ENCODE data around the gene TLX2. TPM values are rescaled to one million over a fixed set of nuclear protein-coding genes. Genes with fewer than 3 reads are reported as not detected.

TLX2 gene
- total and polyA plus RNA-seq, 2 of the 4 experiments (the other 2 are of a cell fraction), result not detected

- peaks cover 15% of the 10 kb centered on the region for H3K27me3 ChIP-seq (ENCODE audit: control insufficient read depth, insufficient read depth, low read length)
- peaks cover 13% of the 10 kb centered on the region for H4K20me1 ChIP-seq (ENCODE audit: insufficient read depth, low read length)
- no peak within 1 kb of the TSS for H4K5ac ChIP-seq (ENCODE audit: low read depth, low read length)
- 96% methylated on average over 3 of the region's 11 CpGs; no CpG with 5 or more reads in 1 of the 2 experiments for WGBS, 2 experiments (ENCODE audit: extremely low coverage in 2 of 2, insufficient read length in 1 of 2)
- peaks cover 27% of the 10 kb centered on the region for H3K36me3 ChIP-seq (ENCODE audit: control insufficient read depth, insufficient read depth, low read length)
- H4K8ac ChIP-seq (ENCODE audit: low read depth in 2 of 2, low read length in 2 of 2), result no peak within 1 kb of the TSS
- BruUV-seq (replicated peaks), result no TSS peak
- no peak within 1 kb of the TSS for H2BK5ac ChIP-seq (ENCODE audit: low read depth, low read length, poor library complexity, severe bottlenecking)
- no peak for ATAC-seq (ENCODE audit: low read depth)
- no peak within 1 kb of the TSS for H3K56ac ChIP-seq (ENCODE audit: extremely low read depth, insufficient read depth, low read length)
- H3K9me3 ChIP-seq (ENCODE audit: control insufficient read depth, insufficient read depth, low read length), result no peaks in the 10 kb centered on the region
- dilution Hi-C loops (cut with HindIII; ENCODE audit: low sequenced_read_pairs, unreplicated experiment) (no loop called here), in situ Hi-C loops (cut with MboI; ENCODE audit: low sequenced_read_pairs) (no loop called here), intact Hi-C loops (cut with micrococcal nuclease) (no loop called here)
- H2BK20ac ChIP-seq (ENCODE audit: low read depth, low read length), result no peak within 1 kb of the TSS
- no peak within 1 kb of the TSS for H3K27ac ChIP-seq (ENCODE audit: insufficient read depth, low read length)
- no peak within 1 kb of the TSS for H3K4ac ChIP-seq (ENCODE audit: low read depth, low read length)
- no peak within 1 kb of the TSS for H2BK120ac ChIP-seq (ENCODE audit: low read depth, low read length)
- ChIA-PET CTCF (no interaction called here), POLR2A (ENCODE audit: unreplicated experiment) (interaction anchor here (0.6 kb wide), 1 partner anchor 523 kb away, joined by 3 read pairs; no protein-coding TSS in a partner anchor)
- H3K4me3 ChIP-seq (ENCODE audit: insufficient read depth, low read depth, low read length), result no peak within 1 kb of the TSS
- H2BK15ac ChIP-seq (ENCODE audit: low read depth, low read length), result no peak within 1 kb of the TSS
- H3K9ac ChIP-seq (ENCODE audit: low read depth, low read length), result no peak within 1 kb of the TSS
- H3K9me1 ChIP-seq (ENCODE audit: insufficient read depth, low read length), result peaks cover 14% of the 10 kb centered on the region
- peaks cover 9% of the 10 kb centered on the region for H3K4me1 ChIP-seq (ENCODE audit: control insufficient read depth, insufficient read depth, low read length)
- H3K4me2 ChIP-seq (ENCODE audit: low read depth, low read length), result no peak within 1 kb of the TSS
- peak within 1 kb of the TSS; percentile 71 for H2AK9ac ChIP-seq (replicated peaks; ENCODE audit: low read depth, low read length, poor library complexity)
- no peak within 1 kb of the TSS for H3K18ac ChIP-seq (ENCODE audit: low read depth, low read length)
- peak; percentile 41 for DNase-seq
- H2AK5ac ChIP-seq (ENCODE audit: low read depth, low read length), result peak within 1 kb of the TSS; percentile 36; the same call in 1 of the 2 replicates
- H3K79me1 ChIP-seq (ENCODE audit: low read depth in 1 of 2, low read length in 2 of 2), result peaks cover 22 to 43% of the 10 kb centered on the region in 2 experiments
- no peak within 1 kb of the TSS for H3K23ac ChIP-seq (ENCODE audit: low read depth, low read length)
- H3K14ac ChIP-seq (replicated peaks; ENCODE audit: low read depth, low read length), result no peak within 1 kb of the TSS
- H4K91ac ChIP-seq (ENCODE audit: insufficient read depth, low read depth, low read length), result no peak within 1 kb of the TSS
- TF ChIP-seq MXI1 (IDR thresholded peaks at IDR 0.05; ENCODE audit: borderline replicate concordance, low read depth, low read length) (no peak), CHD1 (IDR thresholded peaks at IDR 0.05; ENCODE audit: low read depth, low read length) (no peak)
- H2AFZ ChIP-seq (replicated peaks; ENCODE audit: low read length, poor library complexity), result no peak within 1 kb of the TSS
These were observed 11.7 kb downstream of the TLX2 start, which contains the start of gene DQX1 for GRCh38 chr2:74525717-74526648. DQX1 (minus strand) TSS chr2:74526231; CDS start chr2:74525729, 502 bp downstream.
